Smooth muscle cell (in vitro differentiated cells): ENCODE results near the gene MYL6. TPM values are rescaled to one million over a fixed set of nuclear protein-coding genes. Genes with fewer than 3 reads are reported as not detected.
"Not testable (repeated sequence)": the region's sequence is repeated elsewhere in the genome, so short reads cannot be mapped to it uniquely, and the experiment has no call there.

ENCODE experiments used
- DNase-seq: peaks from one replicate; lab custom pipeline; 2025; ENCODE audit not compliant: unreplicated experiment; lab: John Stamatoyannopoulos, UW
- H2AFZ ChIP-seq: fragments of 200-600 bp; sonication (generic); 2 replicates; pipeline ENCODE4 v1.6.0; 2016; ENCODE audit warnings: antibody characterized with exemption, low read depth, mild to moderate bottlenecking
- H3F3A ChIP-seq: fragments of 200-600 bp; sonication (generic); 2 replicates; pipeline ENCODE4 v1.6.0; 2017; ENCODE audit warnings: antibody characterized with exemption, low read depth
- H3K27ac ChIP-seq: fragments of 200-600 bp; sonication (generic); 2 replicates; pipeline ENCODE4 v1.5.1; 2016; ENCODE audit warnings: low read depth, mild to moderate bottlenecking
- H3K27me3 ChIP-seq: fragments of 200-600 bp; sonication (generic); 2 replicates; pipeline ENCODE4 v1.6.1; 2016; ENCODE audit warnings: low read depth, mild to moderate bottlenecking
- H3K36me3 ChIP-seq: fragments of 200-600 bp; sonication (generic); 2 replicates; pipeline ENCODE4 v1.5.1; 2016; ENCODE audit warnings: low read depth
- H3K4me1 ChIP-seq: fragments of 200-600 bp; sonication (generic); 2 replicates; pipeline ENCODE4 v1.5.1; 2016; ENCODE audit warnings: low read depth
- H3K4me2 ChIP-seq: fragments of 200-600 bp; sonication (generic); 2 replicates; pipeline ENCODE4 v1.6.0; 2016; ENCODE audit warnings: mild to moderate bottlenecking
- H3K4me3 ChIP-seq: fragments of 200-600 bp; sonication (generic); 2 replicates; pipeline ENCODE4 v1.5.1; 2016; ENCODE audit warnings: mild to moderate bottlenecking
- H3K79me2 ChIP-seq: fragments of 200-600 bp; sonication (generic); 2 replicates; pipeline ENCODE4 v1.6.0; 2016; ENCODE audit warnings: low read depth, mild to moderate bottlenecking
- H3K9ac ChIP-seq: fragments of 200-600 bp; sonication (generic); 2 replicates; pipeline ENCODE4 v1.6.0; 2016; ENCODE audit warnings: low read depth
- H3K9me3 ChIP-seq: fragments of 200-600 bp; sonication (generic); replicated peaks from 2 replicates; pipeline ENCODE4 v1.5.1; 2016; ENCODE audit warnings: low read depth
- H4K20me1 ChIP-seq: fragments of 200-600 bp; sonication (generic); 2 replicates; pipeline ENCODE4 v1.6.0; 2016; ENCODE audit warnings: low read depth
- WGBS: methylation state at CpG from one replicate; pipeline ENCODE4 v1.1.7; 2016; ENCODE audit warnings: low lambda C conversion rate; 5-methylcytosine and 5-hydroxymethylcytosine counted together
- polyA plus RNA-seq: library from polyadenylated mRNA; unstranded; fragments of >200 nt; fragmentation: Nextera tagmentation; extraction: Ambion mirVana; gene quantifications from 2 replicates; pipeline ENCODE4 v1.2.1, GENCODE V29; 2016
- total RNA-seq: library from RNA; depleted of rRNA; stranded (reverse); fragments of >200 nt; gene quantifications from 2 replicates; pipeline ENCODE4 v1.2.3, GENCODE V29; 2014
- TF ChIP-seq, protein P1 (sequence below): fragments of 200-600 bp; sonication (generic); IDR thresholded peaks from 2 replicates; pipeline ENCODE4 v1.5.1; 2017; ENCODE audit warnings: borderline replicate concordance, mild to moderate bottlenecking, antibody characterized with exemption; ENCODE audit not compliant: insufficient read depth, poor library complexity, severe bottlenecking

Gene MYL6
- total and polyA plus RNA-seq, 2 experiments from 2014 or later, result 2,776 to 4,165 TPM

DNA sequence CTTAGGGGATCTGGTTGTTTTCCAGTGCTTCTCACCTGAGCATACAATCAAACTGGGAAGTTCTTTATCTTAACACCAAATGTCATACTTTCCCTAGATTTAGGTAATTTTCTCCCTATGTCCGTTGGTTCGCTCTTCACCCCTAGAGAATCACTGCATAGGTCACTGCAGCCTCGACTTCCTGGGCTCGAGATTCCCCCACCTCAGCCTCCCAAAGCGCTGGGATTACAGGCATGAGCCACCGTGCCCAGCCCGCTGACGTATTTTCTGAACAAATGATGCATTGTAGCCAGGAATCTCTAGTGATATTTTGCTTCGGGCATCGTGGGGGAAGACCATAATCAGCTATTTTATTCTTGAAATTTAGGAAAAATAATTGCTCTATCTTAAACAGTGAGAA is 42.8 kb upstream of the MYL6 start:
- peaks cover 5% of the 10 kb centered on the region for H3K36me3 ChIP-seq
- H3K4me1 ChIP-seq, result peaks cover 12% of the 10 kb centered on the region
- DNase-seq, result no peak
- H3K27ac ChIP-seq, result peak overlapping the region; percentile 95
- TF ChIP-seq, protein P1, sequence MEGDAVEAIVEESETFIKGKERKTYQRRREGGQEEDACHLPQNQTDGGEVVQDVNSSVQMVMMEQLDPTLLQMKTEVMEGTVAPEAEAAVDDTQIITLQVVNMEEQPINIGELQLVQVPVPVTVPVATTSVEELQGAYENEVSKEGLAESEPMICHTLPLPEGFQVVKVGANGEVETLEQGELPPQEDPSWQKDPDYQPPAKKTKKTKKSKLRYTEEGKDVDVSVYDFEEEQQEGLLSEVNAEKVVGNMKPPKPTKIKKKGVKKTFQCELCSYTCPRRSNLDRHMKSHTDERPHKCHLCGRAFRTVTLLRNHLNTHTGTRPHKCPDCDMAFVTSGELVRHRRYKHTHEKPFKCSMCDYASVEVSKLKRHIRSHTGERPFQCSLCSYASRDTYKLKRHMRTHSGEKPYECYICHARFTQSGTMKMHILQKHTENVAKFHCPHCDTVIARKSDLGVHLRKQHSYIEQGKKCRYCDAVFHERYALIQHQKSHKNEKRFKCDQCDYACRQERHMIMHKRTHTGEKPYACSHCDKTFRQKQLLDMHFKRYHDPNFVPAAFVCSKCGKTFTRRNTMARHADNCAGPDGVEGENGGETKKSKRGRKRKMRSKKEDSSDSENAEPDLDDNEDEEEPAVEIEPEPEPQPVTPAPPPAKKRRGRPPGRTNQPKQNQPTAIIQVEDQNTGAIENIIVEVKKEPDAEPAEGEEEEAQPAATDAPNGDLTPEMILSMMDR, result no peak
- H3K79me2 ChIP-seq, result peaks cover 8% of the 10 kb centered on the region
- peak overlapping the region; percentile 74 for H3K4me3 ChIP-seq
- no peaks in the 10 kb centered on the region for H3K9me3 ChIP-seq
- peak overlapping the region; percentile 96 for H3K4me2 ChIP-seq
- H4K20me1 ChIP-seq, result peaks cover 10% of the 10 kb centered on the region
- WGBS, result 22% methylated on average over 10 of the region's 10 CpGs
- H3K9ac ChIP-seq, result peak overlapping the region; percentile 96
- peaks cover 31% of the 10 kb centered on the region for H3F3A ChIP-seq
- peak overlapping the region; percentile 79 for H2AFZ ChIP-seq
- no peaks in the 10 kb centered on the region for H3K27me3 ChIP-seq

DNA sequence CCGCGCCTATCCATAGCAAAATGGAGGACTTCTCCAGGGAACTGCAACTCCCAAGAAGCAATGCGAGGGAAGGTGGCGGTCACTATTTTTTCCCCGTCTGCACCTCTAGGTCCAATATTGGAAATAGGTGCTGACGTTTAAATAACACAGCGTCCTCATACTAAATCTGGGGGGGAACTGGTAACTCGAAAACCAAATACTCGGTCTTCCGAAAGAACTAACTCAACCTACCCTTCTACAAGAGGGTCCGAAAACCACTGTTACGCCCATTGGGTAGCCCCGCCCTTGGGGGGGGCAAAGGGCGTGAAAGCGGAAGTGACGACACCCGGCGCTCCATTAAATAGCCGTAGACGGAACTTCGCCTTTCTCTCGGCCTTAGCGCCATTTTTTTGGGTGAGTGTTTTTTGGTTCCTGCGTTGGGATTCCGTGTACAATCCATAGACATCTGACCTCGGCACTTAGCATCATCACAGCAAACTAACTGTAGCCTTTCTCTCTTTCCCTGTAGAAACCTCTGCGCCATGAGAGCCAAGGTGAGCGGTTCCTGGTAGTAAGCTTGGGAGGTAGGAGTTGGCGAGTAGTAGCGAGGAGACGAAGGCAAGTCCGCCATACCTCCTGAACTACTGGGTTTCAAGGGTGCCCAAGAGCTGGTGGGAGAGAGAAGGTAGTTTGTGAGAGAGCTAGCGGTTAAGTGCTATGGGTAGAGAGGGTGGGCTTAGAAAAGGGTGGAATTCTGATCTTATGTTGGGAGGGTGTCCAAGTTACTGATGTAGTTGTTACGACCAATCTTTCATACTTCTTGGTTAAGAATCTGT is 41.7 kb upstream of the MYL6 start, which contains the start of gene RPL41:
TSS of gene RPL41 (plus strand) at position 367 of the 815 bp plus-strand sequence.
- peak; percentile 65 for DNase-seq
- TF ChIP-seq, protein P1, result no peak
- H3K9ac ChIP-seq, result peak within 1 kb of the TSS; percentile 96
- no peaks in the 10 kb centered on the region for H3K9me3 ChIP-seq
- peaks cover 10% of the 10 kb centered on the region for H4K20me1 ChIP-seq
- under 1% methylated on average over 34 of the region's 34 CpGs for WGBS
- peaks cover 12% of the 10 kb centered on the region for H3K4me1 ChIP-seq
- peaks cover 24% of the 10 kb centered on the region for H3F3A ChIP-seq
- peaks cover 8% of the 10 kb centered on the region for H3K79me2 ChIP-seq
- H3K27me3 ChIP-seq, result no peaks in the 10 kb centered on the region
- peak within 1 kb of the TSS; percentile 79 for H2AFZ ChIP-seq
- peak within 1 kb of the TSS; percentile 95 for H3K27ac ChIP-seq
- no peaks in the 10 kb centered on the region for H3K36me3 ChIP-seq
- H3K4me3 ChIP-seq, result peak within 1 kb of the TSS; percentile 74
- peak within 1 kb of the TSS; percentile 96 for H3K4me2 ChIP-seq

DNA sequence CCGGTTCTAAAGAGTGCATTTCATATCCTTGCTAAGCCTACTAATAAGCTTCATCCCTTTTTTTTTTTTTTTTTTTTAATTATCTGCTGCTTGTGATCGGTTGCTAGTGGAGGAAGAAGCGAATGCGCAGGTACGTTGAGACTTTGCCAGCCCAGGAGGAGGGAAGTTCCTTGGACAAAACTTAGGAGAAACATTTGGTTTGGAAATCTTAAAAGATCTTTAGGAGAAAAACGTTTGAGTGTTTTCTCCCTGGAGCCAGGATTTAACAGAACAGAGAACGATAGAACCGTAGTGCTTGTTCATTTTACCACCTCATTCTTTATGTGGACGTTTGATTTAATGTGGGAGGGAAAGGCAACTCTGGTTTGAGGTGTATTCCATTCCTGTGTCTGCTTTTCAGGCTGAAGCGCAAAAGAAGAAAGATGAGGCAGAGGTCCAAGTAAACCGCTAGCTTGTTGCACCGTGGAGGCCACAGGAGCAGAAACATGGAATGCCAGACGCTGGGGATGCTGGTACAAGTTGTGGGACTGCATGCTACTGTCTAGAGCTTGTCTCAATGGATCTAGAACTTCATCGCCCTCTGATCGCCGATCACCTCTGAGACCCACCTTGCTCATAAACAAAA is 41.0 kb upstream of the MYL6 start:
- H3K4me2 ChIP-seq, result peak overlapping the region; percentile 96
- H3K27me3 ChIP-seq, DNase-seq, H2AFZ ChIP-seq, H3K36me3 ChIP-seq, H4K20me1 ChIP-seq, H3K79me2 ChIP-seq, H3K9me3 ChIP-seq: not testable (repeated sequence)
- peak overlapping the region; percentile 95 for H3K27ac ChIP-seq
- 1% methylated on average over 13 of the region's 16 CpGs for WGBS
- peak overlapping the region; percentile 96 for H3K9ac ChIP-seq
- peaks cover 19% of the 10 kb centered on the region for H3F3A ChIP-seq
- H3K4me1 ChIP-seq, result peaks cover 12% of the 10 kb centered on the region
- peak overlapping the region; percentile 74 for H3K4me3 ChIP-seq

DNA sequence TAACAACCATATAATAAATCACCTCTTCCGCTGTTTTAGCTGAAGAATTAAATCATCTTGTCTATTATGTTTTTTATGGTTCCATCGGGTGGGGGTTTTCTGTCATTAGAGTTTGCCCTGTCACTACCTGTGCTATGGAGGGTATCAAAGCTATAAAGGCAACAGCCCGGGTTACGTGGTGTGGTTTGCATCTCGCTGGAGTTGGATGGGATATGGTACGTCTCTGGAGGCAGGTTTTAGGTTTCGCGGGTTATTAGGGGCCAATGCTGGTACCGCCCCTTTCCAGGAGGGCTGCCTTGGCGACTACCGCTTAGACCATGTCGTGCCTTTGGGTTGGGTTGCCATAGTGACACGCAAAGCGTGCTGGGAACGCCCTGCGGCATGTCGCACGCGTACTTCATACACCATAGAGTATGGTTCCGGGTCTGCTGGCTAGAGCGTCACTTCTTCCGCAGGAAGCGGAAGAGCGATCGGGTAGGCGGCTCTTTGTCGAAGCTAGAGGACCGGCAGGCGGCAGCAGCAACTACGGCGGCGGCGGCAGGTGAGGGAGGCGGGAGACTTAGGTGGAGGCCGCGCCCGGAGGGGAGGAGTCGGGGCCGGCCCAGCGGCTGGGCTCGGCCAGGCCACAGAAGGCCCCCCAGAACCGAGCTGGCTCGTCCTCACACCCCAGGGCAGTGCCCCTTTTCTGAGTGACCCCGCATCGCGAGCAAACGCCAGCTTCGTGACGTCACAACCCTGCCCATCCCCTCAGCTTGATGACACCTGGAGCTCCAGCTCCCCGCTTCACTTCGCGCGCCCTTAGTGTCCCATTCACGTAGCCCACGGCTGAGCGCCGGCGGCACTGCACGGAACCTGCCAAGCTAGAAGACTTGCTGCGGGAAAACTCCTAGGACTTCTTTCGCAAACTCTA is 40.1 kb upstream of the MYL6 start, which contains the start of gene ZC3H10:
TSS of gene ZC3H10 (plus strand) at position 489 of the 910 bp plus-strand sequence. CDS start 2,297 bp downstream, outside the sequence.
- peak within 1 kb of the TSS; percentile 96 for H3K4me2 ChIP-seq
- H3K4me1 ChIP-seq, result peaks cover 12% of the 10 kb centered on the region
- H2AFZ ChIP-seq, result peak within 1 kb of the TSS; percentile 11
- peak; percentile 83 for DNase-seq
- peaks cover 8% of the 10 kb centered on the region for H3K79me2 ChIP-seq
- H3K4me3 ChIP-seq, result peak within 1 kb of the TSS; percentile 74
- no peaks in the 10 kb centered on the region for H3K9me3 ChIP-seq
- H3K27me3 ChIP-seq, result no peaks in the 10 kb centered on the region
- H3K36me3 ChIP-seq, result no peaks in the 10 kb centered on the region
- H3K9ac ChIP-seq, result peak within 1 kb of the TSS; percentile 96
- peaks cover 18% of the 10 kb centered on the region for H3F3A ChIP-seq
- TF ChIP-seq, protein P1, result peak; percentile 24
- WGBS, result 1% methylated on average over 60 of the region's 61 CpGs
- peaks cover 10% of the 10 kb centered on the region for H4K20me1 ChIP-seq
- peak within 1 kb of the TSS; percentile 95 for H3K27ac ChIP-seq
